GM19452 (cell line): ENCODE data around the gene PDE6D.
"Not testable (repeated sequence)": the region's sequence is repeated elsewhere in the genome, so short reads cannot be mapped to it uniquely, and the experiment has no call there.

Experiments used
- ATAC-seq: cut with Tn5 transposase; IDR thresholded peaks from one replicate; pipeline ENCODE4 v1.9.1; 2021; ENCODE audit not compliant: unreplicated experiment

PDE6D gene

DNA sequence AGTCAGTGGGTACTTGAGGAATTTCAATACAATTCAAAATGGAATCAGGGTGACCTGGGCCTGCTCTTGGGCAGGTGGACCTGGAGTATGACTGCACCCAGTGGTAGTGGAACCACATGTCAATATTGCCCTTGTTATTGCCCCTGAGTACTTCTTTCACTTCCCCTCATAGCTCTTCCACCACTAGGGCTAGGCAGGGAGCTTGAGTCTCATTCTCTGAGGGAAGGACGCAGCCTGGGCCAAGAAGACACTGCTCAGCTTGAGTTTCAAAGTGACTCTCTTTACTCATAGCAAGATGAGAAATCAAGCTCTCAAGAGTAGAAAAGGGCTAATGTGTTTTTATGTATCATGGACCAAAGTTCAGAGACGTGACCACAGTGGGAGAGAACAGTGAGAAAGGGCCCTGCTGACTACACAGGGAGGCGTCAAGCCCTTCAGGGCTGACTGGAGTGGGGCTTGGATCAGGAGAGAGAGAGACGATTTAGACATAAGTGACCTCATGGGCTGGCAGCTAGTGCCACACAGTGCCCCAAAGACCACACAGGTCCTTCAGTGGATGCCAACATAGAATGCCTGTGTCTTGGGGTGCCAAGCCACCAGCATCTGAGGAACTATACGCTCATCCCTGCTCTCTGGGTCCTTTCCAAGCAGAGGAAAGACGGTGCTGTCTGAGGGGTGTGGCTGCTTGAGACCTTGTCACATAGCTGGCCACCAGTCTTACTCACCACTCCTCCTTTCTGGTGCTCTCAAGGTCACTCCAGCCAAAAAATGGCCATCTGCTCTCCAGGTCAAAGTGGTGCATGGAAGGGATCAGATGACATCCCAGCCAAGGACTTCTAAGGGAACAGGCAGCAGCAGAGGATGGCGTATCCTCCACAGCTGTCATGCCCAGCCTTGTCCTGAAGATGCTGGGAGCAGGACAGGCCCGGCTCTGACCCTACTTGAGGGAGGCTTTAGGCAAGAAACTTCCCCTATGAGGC lies 59.8 kb downstream of the PDE6D start:
- peak; percentile 69 for ATAC-seq

DNA sequence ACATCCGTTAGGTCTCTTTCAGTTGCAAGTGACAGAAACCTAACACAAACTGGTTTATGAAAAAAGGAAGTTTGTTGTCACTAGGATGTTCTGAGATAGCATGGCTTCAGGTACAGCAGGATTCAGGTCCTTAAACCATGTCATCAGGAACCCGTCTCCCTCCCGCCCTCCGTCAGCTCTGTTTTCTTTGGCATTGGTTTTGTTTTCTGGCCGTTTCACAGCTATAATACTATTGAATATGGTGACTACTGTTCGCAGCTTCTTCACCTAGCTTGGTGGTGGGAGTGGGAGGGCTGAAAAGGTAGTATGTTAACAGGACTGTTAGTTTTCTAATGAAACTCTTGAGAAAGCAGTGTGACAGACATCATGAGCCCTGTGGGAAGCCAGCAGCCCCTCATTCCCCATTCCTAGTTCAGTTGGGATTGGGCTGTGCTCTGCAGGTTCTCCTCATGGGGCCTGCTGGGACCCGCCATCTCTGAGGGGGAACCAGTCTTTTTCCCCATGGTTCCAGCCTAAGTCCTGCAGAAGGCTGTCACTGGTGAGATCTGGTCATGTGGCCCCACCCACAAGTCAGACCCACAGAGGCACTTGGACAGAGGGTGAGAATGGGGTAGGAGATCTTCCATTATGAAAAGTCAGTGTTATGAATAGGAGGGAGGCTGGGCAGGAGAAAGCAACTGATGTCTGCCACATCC lies 60.6 kb downstream of the PDE6D start:
- peak; percentile 8 for ATAC-seq

DNA sequence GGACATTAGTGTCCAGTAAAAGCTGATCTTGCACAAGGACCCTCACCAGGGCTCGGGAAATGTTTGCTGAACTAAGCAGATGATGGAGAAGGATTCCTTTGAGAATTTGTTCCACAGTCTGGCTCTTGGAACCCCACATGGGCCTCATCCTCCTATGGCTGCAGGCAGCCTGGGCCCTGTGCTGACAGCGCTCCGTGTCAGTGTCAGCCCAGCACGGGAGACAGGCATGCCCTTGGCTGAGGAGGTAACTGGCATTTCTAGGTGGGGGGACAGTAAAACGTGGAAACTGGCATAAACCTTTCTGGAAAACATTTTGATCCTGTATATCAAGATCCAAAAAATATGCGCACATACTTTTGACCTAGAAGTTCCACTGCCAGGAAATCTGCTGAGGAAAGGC lies 62.3 kb downstream of the PDE6D start:
- no peak for ATAC-seq

DNA sequence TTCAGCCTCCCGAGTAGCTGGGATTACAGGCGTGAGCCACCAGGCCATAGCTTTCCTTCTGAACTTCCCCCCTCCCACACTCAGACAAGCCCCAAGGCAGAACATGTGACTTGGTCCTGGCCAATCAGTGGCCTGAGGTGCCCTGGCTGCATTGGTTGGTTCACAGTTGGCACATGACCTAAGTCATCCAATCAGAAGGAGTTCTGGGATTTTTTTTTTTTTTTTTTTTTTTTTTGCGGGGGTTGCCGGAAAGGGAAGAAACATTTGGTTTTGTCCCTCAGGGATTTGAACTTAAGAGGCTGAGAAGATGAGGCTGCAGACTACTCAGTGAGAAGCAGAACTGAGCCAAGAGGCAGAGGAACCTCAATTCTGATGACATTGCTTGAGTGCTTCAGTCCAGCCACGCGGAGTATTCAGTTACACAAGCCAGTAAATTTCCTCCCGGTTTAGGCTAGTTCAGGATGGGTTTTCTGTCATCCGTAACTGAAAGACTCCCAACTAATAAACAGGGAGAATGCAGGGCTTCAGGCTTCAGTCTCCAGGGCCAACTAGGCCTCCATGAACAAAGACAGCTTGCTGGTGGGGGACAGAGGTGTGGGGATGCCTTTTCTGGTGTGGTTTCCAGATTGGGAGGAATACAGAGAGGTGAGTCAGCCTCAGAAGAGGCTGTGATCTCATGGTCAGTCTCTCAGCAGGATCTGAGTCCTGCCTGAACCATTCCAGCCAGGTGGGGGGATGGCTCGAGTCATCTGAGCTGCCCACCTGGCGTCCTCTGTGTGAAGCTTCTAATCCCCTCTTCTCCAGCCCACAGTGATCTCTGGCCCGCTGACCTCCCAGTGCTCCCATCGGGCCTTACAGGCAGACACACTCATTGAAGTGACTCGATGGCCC lies 63.6 kb downstream of the PDE6D start:
- no peak for ATAC-seq

DNA sequence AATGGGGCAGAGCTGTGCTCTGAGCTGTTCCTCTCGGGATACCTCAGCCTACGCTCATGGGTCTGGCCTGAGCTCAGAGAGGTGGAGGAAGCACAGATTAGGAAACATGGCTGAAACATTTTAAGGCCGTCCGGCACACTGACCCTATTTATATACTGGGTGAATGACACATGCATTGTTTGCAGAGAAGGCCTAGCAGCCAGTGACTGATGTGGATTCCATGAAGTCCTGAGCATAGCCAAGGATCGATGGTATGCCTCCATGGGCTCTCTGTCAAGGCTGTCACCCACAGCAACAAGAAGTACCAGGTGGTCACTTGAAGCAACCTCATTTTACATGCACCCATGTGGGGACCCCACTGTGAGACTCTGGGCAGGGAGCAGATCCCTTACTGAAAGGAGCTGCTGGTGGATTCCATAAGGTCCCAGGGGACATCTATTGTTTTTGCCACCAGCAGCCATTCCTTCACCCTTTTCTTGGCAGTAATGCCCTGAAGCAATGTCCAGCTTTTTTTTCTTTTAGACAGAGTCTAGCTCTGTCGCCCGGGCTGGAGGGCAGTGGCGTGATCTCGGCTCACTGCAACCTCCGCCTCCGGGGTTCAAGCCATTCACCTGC lies 64.3 kb downstream of the PDE6D start:
- no peak for ATAC-seq

DNA sequence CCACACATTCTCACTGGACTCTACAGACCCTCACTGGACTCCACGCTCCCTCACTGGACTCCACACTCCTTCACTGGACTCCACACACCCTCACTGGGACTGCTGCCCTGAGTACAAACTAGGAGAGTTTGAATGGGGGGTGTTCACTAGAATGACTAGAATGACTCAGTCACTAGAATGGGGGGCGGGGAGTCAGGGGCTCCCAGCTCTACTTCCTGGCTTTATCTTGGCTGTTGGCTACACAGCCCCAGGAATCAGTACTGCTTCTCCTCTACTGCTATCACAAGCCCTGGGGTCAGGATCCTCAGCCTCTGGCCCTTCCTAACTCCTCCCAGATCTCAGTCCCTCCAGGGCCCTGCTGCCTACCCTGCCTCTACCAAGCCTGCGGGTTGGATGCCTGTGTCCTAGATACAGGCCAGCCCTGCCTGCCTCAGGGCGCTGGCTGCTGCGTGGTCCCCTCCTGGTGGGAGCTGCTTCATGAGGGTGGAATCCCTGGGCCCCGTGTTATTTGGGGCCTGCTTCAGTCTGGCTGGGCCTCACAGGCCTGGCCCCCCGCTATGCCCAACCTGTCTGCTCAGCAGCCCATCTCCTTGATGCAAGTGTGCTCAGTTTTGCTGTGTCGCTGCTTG lies 65.0 kb downstream of the PDE6D start:
- no peak for ATAC-seq

DNA sequence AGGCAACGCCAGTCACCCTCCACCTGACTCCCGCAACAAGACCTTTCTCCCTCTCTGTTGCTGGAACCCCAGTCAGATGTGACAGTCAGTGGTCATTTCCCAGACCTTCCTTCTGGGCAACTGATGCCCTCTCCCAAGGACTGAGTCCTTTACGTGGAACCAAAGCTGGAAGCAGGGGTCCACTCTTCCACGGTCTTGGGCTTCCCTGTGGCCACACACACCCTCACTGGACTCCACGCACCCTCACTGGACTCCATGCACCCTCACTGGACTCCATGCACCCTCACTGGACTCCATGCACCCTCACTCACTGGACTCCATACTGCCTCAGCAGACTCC lies 65.6 kb downstream of the PDE6D start:
- ATAC-seq = no peak

DNA sequence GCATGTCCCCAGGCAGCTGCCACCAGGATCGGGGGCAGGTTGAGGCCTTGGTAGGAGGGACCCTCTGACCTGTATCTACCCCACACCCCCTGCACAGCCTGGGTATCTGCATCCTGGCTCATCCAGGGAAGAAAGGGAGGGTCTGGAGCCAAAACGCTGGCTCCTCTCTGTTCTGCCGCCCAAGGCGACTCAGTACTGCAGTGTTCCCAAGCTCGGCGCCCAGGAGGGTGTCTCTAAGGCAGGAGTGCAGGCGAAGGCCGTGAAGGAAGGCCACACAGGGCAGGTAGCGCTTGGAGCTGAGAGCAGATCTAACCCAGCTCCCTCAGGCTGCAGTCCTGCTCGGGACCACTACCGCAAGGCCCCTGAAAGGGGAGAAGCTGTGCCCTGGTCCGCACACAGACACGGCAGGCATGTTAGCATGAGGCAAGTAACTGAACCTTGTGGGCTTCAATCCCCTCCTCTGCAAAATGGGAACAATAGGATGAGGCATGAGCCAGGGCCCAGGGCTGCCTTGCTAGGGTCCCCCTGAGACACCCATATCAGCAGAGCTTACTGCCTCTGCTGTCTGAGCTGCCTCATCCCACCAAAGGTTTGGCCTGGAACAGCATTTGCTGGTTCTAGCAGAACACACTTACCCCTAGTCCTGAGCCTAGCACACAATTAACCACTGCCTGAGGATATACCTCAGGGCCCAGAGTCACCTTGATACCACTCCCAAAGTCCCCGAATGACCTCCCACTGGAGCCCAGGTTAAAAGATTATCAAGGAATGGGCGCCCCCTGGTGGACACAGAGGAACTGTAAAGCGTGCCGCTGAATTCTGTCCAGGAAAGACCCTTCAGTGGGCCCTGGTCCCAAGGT lies 66.2 kb downstream of the PDE6D start:
- no peak for ATAC-seq

DNA sequence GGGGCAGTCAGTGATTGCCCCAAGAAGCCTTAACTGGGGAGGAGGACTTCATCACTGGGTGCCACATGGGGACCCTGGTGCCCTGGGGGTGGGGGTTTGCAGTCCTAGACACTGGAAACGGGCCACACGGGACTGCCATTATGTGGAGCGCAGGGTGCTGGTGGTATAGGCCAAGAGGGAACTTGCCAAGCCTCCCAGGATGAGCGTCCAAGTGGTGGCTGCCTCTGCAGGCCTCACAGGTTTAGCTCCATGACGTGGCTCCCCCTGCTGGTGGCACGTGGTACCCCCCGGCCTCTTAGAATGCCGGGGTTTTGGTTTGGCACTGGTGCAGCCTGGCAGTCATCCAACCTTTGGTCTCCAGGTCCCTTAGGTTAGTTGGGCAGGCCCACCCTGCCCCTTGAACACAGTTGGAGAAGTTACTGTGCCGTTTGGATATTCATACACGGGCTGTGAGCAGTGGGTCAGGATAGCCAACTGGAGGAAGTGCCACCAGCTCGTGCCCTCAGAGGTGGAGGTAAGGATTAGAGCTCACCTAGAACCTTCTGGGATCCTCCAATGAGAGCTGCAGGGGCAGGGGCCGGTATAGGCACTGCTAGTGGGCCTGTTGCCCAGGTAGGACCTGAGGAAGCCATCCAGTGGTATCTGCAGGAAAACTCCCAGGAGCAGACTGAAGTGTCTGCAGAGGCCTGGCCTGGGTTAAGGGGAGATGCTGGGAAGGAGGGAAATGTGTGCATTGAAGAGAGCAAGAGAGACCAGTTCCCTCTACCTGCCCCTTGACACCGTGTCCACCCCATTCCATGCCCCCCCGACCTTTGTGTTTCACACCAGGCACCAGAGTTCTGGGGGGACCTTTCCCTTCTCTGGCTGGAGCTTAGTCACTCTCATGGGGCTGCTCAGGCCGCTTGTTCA lies 67.1 kb downstream of the PDE6D start:
- ATAC-seq = peak; percentile 18

DNA sequence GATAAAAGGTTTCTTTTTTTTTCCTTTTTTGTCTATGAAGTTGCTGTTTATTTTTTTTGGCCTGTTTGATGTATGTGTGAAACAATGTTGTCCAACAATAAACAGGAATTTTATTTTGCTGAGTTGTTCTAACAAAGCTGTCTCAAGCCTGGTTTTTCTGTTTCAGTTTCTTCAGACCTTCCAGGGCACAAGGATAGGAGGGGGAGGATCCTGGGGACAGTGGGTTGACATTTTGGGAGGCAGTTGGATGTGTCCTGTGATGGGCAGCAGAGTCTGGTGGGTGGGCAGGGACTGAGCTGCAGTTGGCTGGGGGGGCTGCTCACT lies 67.7 kb downstream of the PDE6D start:
- ATAC-seq = not testable (repeated sequence)

DNA sequence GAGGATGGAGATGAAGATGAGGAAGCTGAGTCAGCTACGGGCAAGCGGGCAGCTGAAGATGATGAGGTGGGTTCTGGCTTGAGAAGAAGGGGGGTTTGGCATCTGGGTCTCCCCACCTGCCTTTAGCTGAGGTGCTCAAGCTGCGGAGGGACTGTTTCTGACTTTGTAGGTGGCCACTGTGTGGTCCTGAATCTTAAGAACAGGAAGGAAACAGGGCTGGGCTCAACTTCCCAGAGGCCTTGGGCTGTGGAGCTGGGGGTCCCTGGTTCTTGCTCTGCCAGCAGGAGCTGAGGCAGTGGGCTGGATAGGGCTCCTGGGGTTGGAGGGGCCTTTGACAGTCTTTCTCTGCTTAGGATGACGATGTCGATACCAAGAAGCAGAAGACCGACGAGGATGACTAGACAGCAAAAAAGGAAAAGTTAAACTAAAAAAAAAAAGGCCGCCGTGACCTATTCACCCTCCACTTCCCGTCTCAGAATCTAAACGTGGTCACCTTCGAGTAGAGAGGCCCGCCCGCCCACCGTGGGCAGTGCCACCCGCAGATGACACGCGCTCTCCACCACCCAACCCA lies 68.5 kb downstream of the PDE6D start:
- ATAC-seq = not testable (repeated sequence)

DNA sequence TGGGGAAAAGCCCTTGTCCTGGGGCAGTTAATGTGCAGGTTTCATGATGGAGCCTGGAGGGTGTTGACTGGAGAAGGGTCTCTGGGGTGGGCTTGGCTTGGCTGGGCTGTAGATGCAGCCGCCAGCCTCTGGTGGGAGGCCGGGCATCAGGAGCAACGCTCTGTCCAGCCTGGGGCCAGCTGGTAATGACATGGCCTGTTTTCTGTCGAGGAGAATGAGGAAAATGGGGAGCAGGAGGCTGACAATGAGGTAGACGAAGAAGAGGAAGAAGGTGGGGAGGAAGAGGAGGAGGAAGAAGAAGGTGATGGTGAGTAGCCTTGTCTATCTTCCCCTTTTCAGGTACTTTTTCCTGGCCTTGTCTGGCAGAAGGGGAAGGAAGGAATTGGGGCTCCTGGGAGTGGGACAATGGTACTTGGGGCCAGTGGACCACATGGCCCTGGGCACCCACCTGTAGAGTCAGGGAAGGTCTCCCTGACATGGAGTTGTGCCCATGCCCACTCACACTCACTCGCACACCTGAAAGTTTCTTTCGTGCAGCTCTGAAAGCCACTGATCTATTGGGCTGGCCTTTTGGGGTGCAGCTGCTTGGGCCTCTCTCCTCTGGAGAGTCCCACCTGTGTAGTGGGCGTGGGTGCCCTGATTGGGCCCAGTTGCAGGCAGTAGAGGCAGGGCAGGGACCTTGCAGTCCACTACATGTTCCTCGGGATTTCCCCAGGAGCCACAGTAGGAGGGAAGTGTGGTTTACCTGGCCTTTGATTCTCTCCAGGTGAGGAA lies 69.2 kb downstream of the PDE6D start:
- no peak for ATAC-seq

DNA sequence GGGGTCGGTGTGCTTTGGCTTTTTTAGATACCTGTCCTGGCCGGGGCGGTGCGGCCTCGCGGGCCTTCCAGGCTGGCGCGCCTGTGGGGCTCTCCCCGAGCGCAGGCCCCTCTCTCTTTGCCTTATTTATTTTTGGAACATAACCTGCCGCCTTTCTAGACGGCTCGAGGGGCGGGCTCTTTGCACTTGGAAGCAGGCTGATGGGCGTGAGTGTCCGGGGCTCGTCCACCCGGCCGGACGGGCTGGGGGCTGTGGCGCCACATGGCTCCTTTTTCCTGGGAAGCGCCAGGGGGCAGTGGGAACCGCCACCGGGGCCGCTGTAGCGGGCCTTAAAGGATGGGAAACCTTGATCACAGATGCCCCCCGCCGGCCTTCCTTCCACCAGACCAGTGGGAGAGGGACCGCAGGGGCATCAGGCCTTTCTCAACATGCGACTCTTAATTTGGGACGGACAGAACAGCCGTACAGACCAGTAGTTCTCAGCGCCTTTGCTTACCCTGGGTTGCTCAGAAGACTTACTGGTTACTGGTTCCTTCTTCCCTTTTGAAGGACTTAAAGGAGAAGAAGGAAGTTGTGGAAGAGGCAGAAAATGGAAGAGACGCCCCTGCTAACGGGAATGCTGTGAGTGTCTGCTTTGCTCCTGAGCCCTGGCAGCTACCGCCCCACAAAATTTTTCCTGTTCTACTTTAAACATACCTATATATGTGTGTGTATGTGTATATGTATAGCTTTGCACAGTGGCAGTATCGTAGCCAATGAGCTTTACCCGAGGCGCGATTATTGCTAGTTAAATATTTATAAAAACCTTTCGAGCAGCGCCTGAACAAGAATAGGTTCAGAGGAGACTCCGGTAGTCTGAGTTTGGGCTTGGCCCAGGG lies 70.0 kb downstream of the PDE6D start:
- no peak for ATAC-seq

DNA sequence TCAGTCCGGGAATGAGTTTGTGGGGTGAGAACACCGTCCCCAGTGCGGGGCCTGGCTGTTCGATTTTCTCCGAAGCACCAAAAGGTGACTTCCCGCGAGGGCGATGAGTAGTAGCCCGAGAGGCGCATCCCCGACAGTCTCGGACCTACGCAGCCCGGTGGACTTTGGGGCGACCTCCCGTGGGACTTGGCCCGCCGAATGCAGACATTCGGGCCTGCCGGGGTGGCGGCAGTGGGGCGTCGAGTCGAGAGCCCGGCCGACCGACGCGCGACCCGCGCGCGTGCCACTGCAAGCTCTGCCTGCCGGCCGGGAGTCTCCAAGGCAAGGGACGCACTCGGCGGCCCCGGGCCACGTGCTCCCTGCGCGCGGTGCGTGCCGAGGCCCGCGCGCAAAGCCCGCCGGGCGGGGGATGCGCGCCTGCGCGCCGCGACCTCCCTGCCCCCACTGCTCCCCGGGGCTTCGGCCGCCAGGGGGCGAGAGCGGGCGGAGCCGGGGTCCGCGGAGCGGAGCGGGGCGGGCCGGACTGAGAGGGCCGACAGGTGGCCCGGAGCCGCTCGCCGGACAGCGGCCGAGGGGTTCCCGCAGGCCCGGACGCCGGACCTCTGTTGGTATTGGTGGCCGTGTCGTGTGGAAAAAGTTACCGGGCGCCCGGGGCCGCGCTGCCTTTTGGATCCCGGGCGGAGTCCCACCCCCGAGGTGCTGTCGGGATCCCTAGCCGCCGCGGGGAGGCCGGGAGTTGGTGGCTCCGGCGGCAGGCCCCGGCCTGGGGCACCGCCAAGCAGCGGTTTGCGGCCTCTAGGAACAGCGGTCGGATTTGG lies 70.9 kb downstream of the PDE6D start:
- ATAC-seq = peak; percentile 13

DNA sequence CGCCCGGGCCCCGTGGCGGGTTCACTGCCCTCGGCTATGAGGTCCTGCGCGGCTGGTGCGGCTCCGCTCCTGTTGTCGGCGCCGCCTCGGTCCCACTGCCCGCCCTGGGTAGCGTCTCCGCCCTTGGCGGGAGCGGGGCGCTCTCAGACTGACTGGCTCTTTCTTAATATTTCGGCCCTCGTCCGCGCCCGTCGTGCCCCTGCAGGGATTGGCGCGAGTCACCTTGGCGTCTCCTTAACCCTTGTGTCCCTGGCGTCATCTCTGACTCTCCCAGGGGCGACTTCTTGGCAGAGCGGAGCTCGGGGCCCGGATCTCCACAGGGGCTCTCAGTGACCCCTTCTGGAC lies 71.5 kb downstream of the PDE6D start:
- ATAC-seq = no peak
